AG09319 (cell line): ENCODE measurements around the gene IZUMO1.

Experiments
- DNase-seq: peaks from one replicate; pipeline ENCODE4 v3.0.0-alpha.2; 2010; ENCODE audit warnings: low read depth; ENCODE audit errors: extremely low read depth
- CTCF ChIP-seq: IDR thresholded peaks from 2 replicates; pipeline ENCODE4 v1.5.1; 2011; ENCODE audit warnings: low read depth, mild to moderate bottlenecking, inconsistent platforms, low read length, moderate library complexity

IZUMO1 gene

GRCh38 chr19:48780631-48781391 lies 34.1 kb upstream of the IZUMO1 start:
- no peak for TF ChIP-seq CTCF
- DNase-seq, result no peak

- TF ChIP-seq CTCF, result no peak
- no peak for DNase-seq
Measured at GRCh38 chr19:48779636-48780035, 32.9 kb upstream of the IZUMO1 start.

GRCh38 chr19:48777720-48778119 lies 31.0 kb upstream of the IZUMO1 start:
- no peak for DNase-seq

GRCh38 chr19:48777139-48777538 lies 30.4 kb upstream of the IZUMO1 start:
- no peak for DNase-seq
- no peak for TF ChIP-seq CTCF

More at GRCh38 chr19:48777720-48778119, 31.0 kb upstream of the IZUMO1 start:
- TF ChIP-seq CTCF, result no peak

- DNase-seq, result no peak
- no peak for TF ChIP-seq CTCF
Measured at GRCh38 chr19:48772503-48772953, 25.8 kb upstream of the IZUMO1 start.

- DNase-seq, result no peak
Measured at GRCh38 chr19:48770734-48771472, 24.2 kb upstream of the IZUMO1 start.

More at GRCh38 chr19:48770734-48771472, 24.2 kb upstream of the IZUMO1 start:
- TF ChIP-seq CTCF, result no peak
